GM23248 (cell line): ENCODE data around the gene CDCA8. TPM values are rescaled to one million over a fixed set of nuclear protein-coding genes. Genes with fewer than 3 reads are reported as not detected.

Experiments used
- DNase-seq: peaks from one replicate; pipeline ENCODE4 v3.0.0-alpha.2; 2015
- H2AFZ ChIP-seq: fragments of 200-600 bp; sonication (generic); 2 replicates; pipeline ENCODE4 v1.6.1; 2016; ENCODE audit warnings: antibody characterized with exemption
- H3F3A ChIP-seq: fragments of 200-600 bp; sonication (generic); 2 replicates; pipeline ENCODE4 v1.6.1; 2016; ENCODE audit warnings: mild to moderate bottlenecking, antibody characterized with exemption, mixed run types; ENCODE audit not compliant: insufficient read depth
- H3K27ac ChIP-seq: fragments of 200-600 bp; sonication (generic); 2 replicates; pipeline ENCODE4 v1.5.1; 2016; ENCODE audit warnings: mild to moderate bottlenecking
- H3K27me3 ChIP-seq: fragments of 200-600 bp; sonication (generic); replicated peaks from 2 replicates; pipeline ENCODE4 v1.6.1; 2016; ENCODE audit warnings: mild to moderate bottlenecking; ENCODE audit not compliant: insufficient read depth
- H3K36me3 ChIP-seq: fragments of 200-600 bp; sonication (generic); 2 replicates; pipeline ENCODE4 v1.6.1; 2016; ENCODE audit warnings: low read depth, mild to moderate bottlenecking
- H3K4me1 ChIP-seq: fragments of 200-600 bp; sonication (generic); 2 replicates; pipeline ENCODE4 v1.6.1; 2016; ENCODE audit warnings: mild to moderate bottlenecking; ENCODE audit not compliant: insufficient read depth
- H3K4me2 ChIP-seq: fragments of 200-600 bp; sonication (generic); one replicate; pipeline ENCODE4 v1.6.1; 2016; ENCODE audit warnings: mild to moderate bottlenecking; ENCODE audit not compliant: unreplicated experiment
- H3K4me3 ChIP-seq: fragments of 200-600 bp; sonication (generic); 2 replicates; pipeline ENCODE4 v1.5.1; 2016; ENCODE audit warnings: mild to moderate bottlenecking
- H3K79me2 ChIP-seq: fragments of 200-600 bp; sonication (generic); 2 replicates; pipeline ENCODE4 v1.6.1; 2016; ENCODE audit warnings: mild to moderate bottlenecking; ENCODE audit not compliant: insufficient read depth
- H3K9ac ChIP-seq: fragments of 200-600 bp; sonication (generic); 2 replicates; pipeline ENCODE4 v1.6.1; 2016; ENCODE audit warnings: mild to moderate bottlenecking
- H3K9me2 ChIP-seq: fragments of 200-600 bp; sonication (generic); 2 replicates; pipeline ENCODE4 v1.6.1; 2016; ENCODE audit warnings: mixed run types, mild to moderate bottlenecking, moderate library complexity; ENCODE audit not compliant: insufficient read depth
- H3K9me3 ChIP-seq: fragments of 200-600 bp; sonication (generic); one replicate; pipeline ENCODE4 v1.6.1; 2017; ENCODE audit warnings: low read depth
- H4K20me1 ChIP-seq: fragments of 200-600 bp; sonication (generic); 2 replicates; pipeline ENCODE4 v1.6.0; 2016; ENCODE audit not compliant: insufficient read depth
- EZH2 ChIP-seq: fragments of 200-600 bp; sonication (generic); IDR thresholded peaks from 2 replicates; pipeline ENCODE4 v1.6.1; 2018; ENCODE audit warnings: antibody characterized with exemption, mild to moderate bottlenecking; ENCODE audit not compliant: insufficient read depth, poor library complexity, severe bottlenecking
- EZH2phosphoT487 ChIP-seq: fragments of 200-600 bp; sonication (generic); IDR thresholded peaks from 2 replicates; pipeline ENCODE4 v1.6.1; 2018; ENCODE audit warnings: antibody characterized with exemption, moderate library complexity, mild to moderate bottlenecking, low read depth; ENCODE audit not compliant: insufficient read depth
- WGBS, 2 experiments: methylation state at CpG; one replicate each; pipeline ENCODE4 v1.1.6; 2015 to 2017; ENCODE audit warnings: low lambda C conversion rate in 2 of 2, low coverage in 1 of 2; ENCODE audit errors: missing lambda C conversion rate in 2 of 2; 5-methylcytosine and 5-hydroxymethylcytosine counted together
- in situ Hi-C: fragments of 300-500 bp; cut with MboI; formaldehyde crosslinking; loops from 2 replicates; pipeline ENCODE4 v1.15.0; 2020
- polyA plus RNA-seq: library from polyadenylated mRNA; unstranded; fragments of >200 nt; fragmentation: Nextera tagmentation; extraction: Ambion mirVana; gene quantifications from 2 replicates; pipeline ENCODE4 v1.2.1, GENCODE V29; 2016
- total RNA-seq: library from RNA; depleted of rRNA; stranded (reverse); fragments of >200 nt; shearing (Covaris generic); gene quantifications from 2 replicates; pipeline ENCODE4 v1.2.3, GENCODE V29; 2014

CDCA8 gene
- total and polyA plus RNA-seq, 2 experiments from 2014 or later = 4.4 to 15.4 TPM

DNA sequence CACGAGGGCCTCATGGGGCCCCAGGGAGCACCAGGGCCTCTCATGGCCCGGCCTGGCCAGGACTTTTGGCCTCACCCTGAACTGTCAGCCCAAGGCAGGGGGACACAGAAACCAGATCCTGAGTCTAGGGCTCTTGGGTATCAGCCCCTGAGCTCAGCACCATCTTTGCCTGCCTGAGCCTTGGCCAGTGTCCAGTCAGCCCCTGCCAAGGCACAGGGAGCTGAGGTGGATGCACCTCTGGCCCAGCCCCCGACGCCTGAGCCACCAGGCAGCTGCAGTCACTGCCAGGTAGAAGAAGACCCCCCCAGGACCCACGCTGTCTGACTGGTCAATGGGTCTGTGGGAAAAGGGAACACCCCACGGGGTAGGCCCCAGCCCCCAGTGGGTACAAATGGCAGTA, 25.3 kb downstream of the CDCA8 start:
- H3K79me2 ChIP-seq = no peaks in the 10 kb centered on the region
- no peaks in the 10 kb centered on the region for H3K9me3 ChIP-seq
- H3K4me1 ChIP-seq = no peaks in the 10 kb centered on the region
- H3K4me2 ChIP-seq = no peak overlapping the region
- WGBS, 2 experiments = 56 to 57% methylated on average over 6 of the region's 6 CpGs
- no peak overlapping the region for H3K27ac ChIP-seq
- no peaks in the 10 kb centered on the region for H3K9me2 ChIP-seq
- no peaks in the 10 kb centered on the region for H3F3A ChIP-seq
- in situ Hi-C loops = no loop called here
- no peaks in the 10 kb centered on the region for H3K27me3 ChIP-seq
- no peaks in the 10 kb centered on the region for H4K20me1 ChIP-seq
- no peak overlapping the region for H2AFZ ChIP-seq
- H3K9ac ChIP-seq = no peak overlapping the region
- no peak overlapping the region for H3K4me3 ChIP-seq
- no peaks in the 10 kb centered on the region for H3K36me3 ChIP-seq
- TF ChIP-seq EZH2 (no peak), EZH2phosphoT487 (no peak)
- DNase-seq = no peak

DNA sequence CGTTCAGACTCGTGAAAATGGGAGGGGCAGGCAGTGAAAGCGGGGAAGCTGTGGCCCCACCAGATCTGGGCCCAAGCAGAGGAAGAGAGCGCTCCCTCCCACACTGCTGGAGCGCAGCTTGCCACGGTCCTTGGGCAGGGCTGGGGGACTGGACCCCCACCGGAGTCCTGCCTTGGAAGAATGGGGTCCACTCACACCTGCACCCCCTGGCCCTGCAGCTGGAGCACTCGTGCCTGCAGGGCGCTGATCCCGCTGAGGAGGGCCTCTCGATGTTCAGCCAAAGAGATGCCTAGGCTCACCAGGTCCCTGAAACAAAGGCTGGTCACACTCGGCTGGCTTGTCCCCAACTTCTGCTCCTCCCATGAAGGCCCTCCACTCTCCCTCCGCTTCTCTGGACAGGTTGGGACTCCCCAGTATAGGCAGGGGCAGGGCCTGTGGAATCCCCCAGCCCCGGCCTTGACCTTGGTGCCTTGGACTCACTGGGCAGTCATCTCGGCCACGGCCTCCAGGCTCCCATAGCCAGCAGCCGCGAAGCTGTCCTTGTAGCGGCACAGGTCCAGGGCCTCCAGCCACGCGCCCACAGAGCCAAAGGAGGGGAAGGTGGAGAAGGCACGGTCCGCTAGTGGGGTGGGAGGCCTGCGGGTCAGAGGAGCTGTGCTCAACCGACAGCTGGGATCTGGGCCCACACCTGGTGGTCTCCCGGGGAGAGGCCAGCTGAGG, 26.0 kb downstream of the CDCA8 start:
- in situ Hi-C loops = no loop called here
- 72 to 74% methylated on average over 16 to 26 of the region's 26 CpGs for WGBS, 2 experiments
- no peaks in the 10 kb centered on the region for H3K36me3 ChIP-seq
- no peak overlapping the region for H3K4me3 ChIP-seq
- H3K27ac ChIP-seq = no peak overlapping the region
- no peak overlapping the region for H2AFZ ChIP-seq
- H3K27me3 ChIP-seq = no peaks in the 10 kb centered on the region
- no peaks in the 10 kb centered on the region for H3K4me1 ChIP-seq
- H3K9me3 ChIP-seq = no peaks in the 10 kb centered on the region
- H3K79me2 ChIP-seq = no peaks in the 10 kb centered on the region
- H3K9me2 ChIP-seq = no peaks in the 10 kb centered on the region
- TF ChIP-seq EZH2phosphoT487 = no peak
- TF ChIP-seq EZH2 = no peak
- DNase-seq = no peak
- no peak overlapping the region for H3K9ac ChIP-seq
- no peaks in the 10 kb centered on the region for H4K20me1 ChIP-seq
- H3F3A ChIP-seq = no peaks in the 10 kb centered on the region
- no peak overlapping the region for H3K4me2 ChIP-seq

DNA sequence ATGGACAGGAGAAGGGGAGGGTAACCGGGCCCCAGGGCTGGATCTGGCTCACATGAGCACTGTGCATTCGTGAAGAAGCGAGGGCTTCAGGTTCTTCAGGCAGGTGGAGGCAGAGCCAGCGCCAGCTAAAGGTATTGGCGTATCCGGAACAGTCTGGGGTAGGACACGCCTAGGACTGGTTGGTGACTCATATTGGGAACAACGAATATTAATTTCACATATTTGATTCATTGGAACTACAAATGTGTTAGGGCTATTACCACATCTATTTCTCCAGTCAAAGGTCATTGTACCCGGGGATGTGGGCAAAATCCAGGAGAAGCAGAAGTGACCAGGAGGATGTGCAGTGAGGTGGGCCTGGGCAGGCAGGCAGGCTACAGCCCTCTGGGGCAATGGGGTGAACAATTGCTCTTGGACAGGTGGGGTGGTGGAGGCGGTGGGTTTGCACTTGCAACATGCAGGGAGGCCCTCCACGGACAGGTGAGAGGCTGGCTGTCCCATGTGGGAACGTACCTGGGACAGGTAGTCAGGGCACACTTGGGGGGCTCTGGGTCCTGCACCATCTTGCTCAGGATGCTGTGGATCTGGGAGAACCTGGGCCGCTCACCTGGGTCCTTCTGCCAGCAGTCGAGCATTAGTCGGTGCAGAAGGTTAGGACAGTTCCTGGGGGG, 26.7 kb downstream of the CDCA8 start:
- in situ Hi-C loops = no loop called here
- Histone ChIP-seq H3K27ac (no peak overlapping the region), H3K79me2 (no peaks in the 10 kb centered on the region), H4K20me1 (no peaks in the 10 kb centered on the region), H3K9me3 (no peaks in the 10 kb centered on the region), H3K9ac (no peak overlapping the region), H3K4me1 (no peaks in the 10 kb centered on the region), H3K4me3 (no peak overlapping the region), H2AFZ (no peak overlapping the region), H3K27me3 (no peaks in the 10 kb centered on the region), H3K36me3 (no peaks in the 10 kb centered on the region), H3K9me2 (no peaks in the 10 kb centered on the region), H3K4me2 (no peak overlapping the region), H3F3A (no peaks in the 10 kb centered on the region)
- WGBS, 2 experiments = 68 to 69% methylated on average over 15 of the region's 15 CpGs
- TF ChIP-seq EZH2phosphoT487 = no peak
- no peak for TF ChIP-seq EZH2
- no peak for DNase-seq

DNA sequence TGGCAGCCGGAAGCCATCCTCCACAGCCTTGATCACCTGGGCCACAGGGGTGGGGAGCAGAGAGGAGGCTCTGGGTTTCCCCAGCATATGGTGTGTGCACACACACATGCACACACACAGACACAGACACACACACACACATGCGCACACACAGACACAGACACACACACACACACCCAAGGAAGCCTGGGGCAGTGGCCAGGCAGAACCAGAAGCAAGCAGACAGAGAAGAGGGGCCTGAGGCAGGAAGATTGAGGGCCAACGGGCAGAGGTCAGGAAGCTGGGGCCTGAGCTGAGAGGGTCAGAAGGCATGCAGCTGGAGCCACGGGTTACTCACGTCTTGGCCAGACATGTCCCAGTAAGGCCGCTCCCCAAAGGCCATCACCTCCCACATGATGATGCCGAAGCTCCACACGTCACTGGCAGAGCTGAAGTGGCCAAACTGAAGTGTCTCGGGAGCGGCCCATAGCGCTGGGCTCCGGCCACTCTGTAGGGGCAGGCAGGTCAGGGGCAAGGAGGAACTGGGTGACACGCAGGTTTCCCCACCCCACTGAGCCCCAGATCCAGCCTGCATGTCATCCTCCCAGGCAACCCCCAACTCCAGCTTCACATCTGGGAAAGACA, 27.4 kb downstream of the CDCA8 start:
- H3K27me3 ChIP-seq = no peaks in the 10 kb centered on the region
- TF ChIP-seq EZH2phosphoT487 (no peak), EZH2 (no peak)
- no peaks in the 10 kb centered on the region for H3K79me2 ChIP-seq
- H3K4me2 ChIP-seq = no peak overlapping the region
- no peaks in the 10 kb centered on the region for H4K20me1 ChIP-seq
- H3K4me1 ChIP-seq = no peaks in the 10 kb centered on the region
- no peaks in the 10 kb centered on the region for H3K36me3 ChIP-seq
- H2AFZ ChIP-seq = no peak overlapping the region
- WGBS, 2 experiments = 65 to 66% methylated on average over 13 of the region's 13 CpGs
- in situ Hi-C loops = no loop called here
- H3F3A ChIP-seq = no peaks in the 10 kb centered on the region
- DNase-seq = peak; percentile 49
- H3K9me2 ChIP-seq = no peaks in the 10 kb centered on the region
- no peak overlapping the region for H3K27ac ChIP-seq
- no peaks in the 10 kb centered on the region for H3K9me3 ChIP-seq
- H3K4me3 ChIP-seq = no peak overlapping the region
- H3K9ac ChIP-seq = no peak overlapping the region
